Effector CD4-positive, alpha-beta T cell (primary cell): ENCODE results near the gene CRYBB1. TPM values are rescaled to one million over a fixed set of nuclear protein-coding genes. Genes with fewer than 3 reads are reported as not detected.

Experiments used
- DNase-seq: peaks from one replicate; pipeline ENCODE4 v3.0.0-alpha.2; 2020
- total RNA-seq: gene quantifications from one replicate; lab custom pipeline; 2026; lab: John Stamatoyannopoulos, UW

The CRYBB1 gene
- not detected for total RNA-seq

DNA sequence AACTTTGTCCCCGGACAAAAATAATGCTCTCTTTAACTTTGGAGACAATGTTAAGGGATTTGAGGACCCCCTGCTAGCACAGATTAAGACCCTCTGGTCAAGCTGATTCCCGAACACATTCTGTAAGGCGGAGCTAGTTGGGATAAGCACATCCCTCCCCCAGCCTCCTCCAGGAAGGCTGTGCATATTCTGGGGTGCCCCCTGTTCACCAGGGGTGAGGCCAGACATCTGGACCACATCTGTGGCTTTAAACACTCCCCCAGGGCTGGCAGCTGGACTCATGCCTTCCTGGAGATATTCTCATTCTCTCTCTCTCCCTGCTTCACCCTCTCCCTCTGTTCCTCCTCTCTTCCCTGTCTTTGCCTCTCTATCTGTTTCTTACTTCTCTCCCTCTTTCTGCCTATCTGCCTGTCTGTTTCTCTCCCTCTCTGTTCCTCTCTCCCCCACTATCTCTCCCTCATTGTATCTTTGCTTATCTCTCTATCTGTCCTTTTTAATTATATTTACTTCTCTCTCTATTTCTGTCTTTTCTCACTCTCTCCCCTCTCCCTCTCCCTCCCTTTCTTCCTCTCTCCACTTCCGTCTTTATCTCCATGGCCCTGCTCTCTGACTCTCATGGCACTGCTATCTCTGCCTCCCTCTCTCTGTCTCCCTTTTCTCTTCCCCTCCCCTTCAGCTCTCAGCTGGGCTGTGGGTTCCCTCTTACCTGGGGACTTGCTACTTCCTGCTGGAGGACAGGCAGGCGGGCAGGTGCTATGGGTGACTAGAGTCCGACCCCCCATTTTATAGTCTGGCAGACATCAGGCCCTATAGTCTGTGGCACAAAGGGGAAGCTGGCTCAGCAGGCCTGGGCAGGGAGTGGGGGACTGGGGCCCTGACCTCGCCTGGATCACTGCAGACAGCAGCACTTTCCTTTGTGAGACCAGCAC lies at the start of gene CRYBB1:
TSS of gene CRYBB1 (minus strand) at position 757 of the 929 bp plus-strand sequence. CDS start 1,708 bp downstream, outside the sequence.
- DNase-seq: no peak

DNA sequence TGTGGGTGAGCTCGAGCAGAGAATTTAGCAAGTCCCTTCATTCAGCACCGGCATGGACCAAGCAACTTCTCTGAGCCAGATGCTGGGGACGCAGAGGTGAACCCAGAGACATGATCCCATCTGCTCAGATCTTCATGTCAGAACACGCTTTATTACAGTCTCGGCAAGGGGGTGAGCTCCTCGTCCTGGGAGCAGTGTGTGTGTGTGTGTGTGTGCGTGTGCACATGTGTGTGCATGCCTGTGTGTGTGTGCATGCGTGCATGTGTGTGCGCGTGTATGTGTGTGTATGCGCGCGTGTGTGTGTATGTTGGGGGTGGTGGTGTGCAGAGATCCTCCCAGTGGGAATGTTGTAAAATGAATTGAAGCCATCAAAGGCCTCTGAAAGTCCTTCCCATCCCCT lies 49.3 kb upstream of the CRYBB1 start:
- no peak for DNase-seq

DNA sequence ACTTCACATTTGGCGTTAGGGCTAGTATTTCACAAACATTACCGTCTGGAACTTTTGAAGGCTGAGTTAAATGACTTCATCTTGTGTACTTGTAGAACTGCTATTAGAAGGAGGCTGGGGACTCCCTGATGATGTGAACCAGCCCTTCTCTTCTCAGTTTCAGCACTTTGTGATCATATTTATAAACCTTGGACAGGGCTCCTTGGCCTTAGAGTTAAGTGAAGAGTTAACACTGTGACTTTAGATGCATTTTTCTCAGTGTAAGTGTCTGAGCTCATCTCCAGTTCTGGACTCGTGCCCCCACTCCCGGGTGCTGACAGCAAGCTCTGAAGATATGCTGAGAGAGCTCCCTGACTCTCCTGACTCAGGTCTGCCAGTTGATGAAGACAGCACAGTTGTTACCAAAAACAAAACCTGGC lies 48.0 kb upstream of the CRYBB1 start:
- DNase-seq: no peak

DNA sequence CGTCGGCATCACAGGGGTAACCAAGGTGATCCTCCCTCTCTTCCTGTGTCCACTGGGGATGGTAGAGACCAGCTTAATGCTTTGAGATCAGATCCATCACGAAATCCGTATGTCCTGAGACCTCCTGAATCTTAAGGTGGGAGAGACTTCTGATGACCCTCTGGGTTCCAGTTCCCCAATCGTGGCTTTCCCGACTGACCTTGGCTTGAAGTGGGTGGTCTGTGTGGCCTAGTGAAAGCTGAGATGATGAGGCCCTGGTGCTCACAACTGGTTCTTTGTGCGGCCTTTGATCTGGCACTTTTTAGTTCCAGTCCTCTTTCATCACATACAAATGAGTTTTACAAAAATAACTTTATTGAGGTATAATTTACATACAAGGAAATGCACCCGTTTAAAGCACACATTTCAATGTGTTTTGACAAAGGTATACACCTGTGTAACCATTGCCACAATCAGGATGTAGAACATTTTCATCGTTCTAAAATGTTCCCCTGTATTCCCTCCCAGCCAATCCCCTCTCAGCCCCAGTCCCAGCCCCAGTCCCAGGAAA lies 45.6 kb upstream of the CRYBB1 start:
- no peak for DNase-seq

DNA sequence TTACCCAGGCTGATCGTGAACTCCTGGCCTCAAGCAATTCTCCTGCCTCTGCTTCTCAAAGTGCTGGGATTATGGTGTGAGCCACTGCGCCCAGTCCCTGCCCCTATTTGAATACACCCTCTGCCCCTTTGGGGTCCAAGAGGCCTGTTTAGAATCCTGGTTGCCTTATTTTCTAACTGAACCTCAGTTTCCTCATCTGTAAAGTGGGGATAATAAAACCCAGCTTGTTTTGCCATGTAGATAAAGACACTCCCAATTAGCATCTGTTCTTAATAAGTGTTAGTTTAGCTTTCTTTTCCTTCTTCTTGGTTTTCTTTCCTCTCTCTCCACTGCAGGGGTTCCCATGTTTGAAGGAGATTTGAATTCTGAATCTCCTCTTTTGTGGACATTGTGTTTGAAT lies 44.3 kb upstream of the CRYBB1 start:
- DNase-seq: no peak

DNA sequence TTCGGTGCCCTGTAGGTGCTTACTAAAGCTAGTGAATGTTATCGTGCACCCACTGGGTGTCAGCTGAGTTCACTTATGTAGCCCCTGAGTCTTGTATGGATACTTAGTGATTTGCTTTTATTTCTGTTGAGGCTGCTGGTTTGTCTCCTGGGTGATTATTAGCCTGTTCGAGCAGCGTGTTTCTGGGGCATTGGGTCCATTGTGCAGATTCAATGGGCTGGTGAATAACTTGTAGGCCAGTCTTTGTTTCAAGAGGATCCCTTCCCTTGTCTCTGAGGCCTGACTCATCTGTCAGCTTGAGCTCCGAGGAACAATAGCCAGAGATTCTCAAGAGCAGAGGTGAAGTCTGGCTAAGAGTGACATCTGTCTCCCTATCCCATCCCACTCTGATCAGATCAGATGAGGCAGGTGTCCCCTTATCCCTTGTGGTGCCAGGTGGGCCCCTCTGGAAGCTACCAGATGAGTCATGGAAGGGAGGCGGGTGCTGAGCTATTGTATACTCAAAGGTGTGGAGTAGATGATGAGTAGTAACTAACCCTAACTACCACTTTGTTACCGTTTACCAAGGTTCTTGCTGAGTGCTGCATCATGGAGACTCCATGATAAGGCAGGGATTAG lies 43.2 kb upstream of the CRYBB1 start:
- DNase-seq: no peak

DNA sequence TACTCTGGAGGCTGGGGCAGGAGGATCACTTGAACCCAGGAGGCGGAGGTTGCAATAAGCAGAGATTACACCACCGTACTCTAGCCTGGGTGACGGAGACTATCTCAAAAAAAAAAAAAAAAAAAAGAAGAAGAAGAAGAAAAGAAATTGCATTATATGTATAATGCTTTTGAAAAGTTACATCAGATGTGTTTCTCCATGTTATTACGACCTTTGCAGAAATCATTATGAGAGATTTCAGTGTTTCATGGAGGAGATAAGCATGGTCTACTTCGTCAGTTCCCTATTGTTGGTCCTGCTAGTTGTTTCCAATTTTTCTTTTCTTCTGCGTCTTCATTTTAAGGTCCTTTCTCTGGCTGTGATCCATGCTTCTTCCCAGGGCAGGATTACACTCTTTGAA lies 42.5 kb upstream of the CRYBB1 start:
- DNase-seq: no peak

DNA sequence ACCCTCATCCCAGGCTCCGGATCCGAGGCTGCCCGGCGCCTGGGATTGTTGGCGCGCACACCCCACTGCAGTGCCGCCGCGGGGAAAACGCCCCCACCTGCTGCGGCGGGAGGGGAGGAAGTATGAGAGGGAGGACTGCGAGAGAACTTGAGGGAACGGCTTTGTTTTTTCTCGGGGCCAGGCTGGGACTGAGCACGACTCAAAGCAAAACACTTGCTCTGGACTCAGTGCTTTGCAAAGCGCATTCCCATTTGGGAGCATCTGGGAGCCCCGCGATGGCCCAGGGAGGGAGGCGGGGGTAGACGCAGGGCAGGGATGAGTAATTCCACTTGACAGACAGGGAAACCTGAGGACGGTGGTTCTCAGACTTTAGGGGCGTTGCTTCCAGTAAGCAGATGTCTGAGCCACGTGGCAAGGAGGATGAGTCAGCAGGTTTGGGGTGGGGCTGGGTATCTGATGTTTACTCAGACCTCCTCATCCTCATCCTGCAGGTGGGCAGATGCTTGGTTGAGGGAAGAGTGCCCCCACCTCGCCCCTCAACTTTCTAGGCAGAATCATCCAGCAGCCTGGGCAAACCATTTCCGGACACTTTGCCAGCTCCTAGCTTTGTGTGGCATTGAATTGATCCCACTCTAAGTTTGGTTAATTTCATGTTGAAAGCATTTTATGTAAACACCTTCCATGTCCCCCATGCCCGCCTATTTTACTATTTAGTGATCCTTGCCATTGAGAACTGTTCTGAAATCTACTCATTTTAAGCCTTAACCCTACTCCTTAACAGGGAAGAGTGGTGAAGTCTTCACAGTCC lies 41.0 kb upstream of the CRYBB1 start:
- peak; percentile 68 for DNase-seq

DNA sequence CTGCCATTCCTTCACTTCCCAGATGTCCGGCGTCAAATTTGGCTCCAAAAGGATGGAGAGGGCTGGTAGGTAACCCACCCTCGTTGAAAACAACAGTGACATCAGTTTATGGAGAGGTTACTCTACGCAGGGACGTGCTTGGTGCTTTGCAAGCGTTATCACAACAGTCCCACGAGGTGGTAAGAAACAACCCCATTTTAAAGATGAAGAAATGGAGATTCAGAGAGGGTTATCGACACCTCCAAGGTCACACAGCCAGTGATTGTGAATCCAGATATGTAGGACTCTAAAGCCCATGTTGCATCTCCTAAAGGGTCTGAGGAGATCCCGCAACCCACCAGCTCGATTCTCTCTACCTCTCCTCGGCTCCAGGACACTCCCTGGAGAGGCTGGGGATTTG lies 40.3 kb upstream of the CRYBB1 start:
- no peak for DNase-seq

DNA sequence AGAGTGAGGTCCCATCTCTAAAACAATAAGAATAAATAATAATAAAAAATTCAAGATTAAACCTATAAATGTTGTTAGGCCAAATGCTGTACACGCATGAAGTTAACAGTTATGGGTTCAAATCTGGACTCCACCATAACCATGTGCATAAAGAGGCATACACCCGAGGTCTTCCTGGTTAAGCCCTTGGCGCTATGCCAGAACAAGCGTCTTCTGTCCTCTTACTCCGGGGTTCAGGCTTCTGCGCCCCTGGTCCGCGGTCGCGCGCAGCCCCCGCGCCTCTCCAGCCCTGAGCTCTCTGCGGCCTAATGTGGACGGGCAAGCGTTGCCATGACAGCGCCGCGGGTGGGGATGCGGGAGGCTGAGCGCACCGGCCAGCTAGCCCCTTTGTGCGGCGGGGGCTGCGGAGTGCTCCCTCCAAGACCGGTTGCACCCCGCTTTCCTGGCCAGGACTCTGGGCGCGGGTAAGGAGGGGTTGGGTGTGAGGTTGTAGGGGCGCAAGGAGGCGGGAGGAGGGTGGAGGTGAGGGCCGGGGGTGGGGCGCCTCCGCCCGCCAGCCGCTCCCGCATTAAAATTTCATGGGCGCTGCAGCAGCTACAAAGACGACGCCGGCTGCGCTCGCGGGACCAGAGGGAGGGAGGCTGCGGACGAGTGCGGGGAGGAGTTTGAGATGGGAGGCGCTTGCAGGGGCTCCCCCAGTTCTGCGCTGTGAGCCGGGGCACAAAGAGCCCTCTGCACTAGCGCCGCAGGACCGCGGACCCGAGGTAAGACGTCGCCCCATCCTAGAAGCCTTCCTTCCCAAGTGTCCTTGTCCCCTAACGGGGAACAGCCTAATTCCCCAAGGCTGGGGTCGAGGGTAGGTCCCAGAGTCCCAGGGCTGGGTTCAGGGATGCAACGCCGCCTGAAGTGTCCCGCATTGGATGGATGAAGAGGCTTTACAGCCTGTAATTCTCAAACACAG lies 39.3 kb upstream of the CRYBB1 start, which contains the start of gene MIAT:
TSS of gene MIAT (plus strand) at position 698 of the 961 bp plus-strand sequence.
- peak; percentile 61 for DNase-seq

DNA sequence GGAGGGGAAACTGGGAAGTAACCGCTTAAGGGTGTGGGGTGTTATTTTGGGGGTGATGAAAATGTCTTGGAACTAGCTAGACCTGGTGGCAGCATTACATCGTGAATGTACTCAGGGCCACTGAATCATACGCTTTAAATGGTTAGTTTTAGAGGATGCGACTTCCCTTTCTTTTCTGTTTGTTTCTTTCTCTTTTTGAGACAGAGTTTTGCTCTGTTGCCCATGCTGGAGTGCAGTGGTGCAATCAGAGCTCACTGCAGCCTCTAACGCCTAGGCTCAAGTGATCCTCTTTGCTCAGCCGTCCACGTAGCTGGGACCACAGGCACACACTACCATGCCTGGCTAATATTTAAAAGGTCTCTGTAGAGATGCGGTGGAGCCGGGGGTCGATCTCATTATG lies 34.0 kb upstream of the CRYBB1 start:
- DNase-seq: no peak

DNA sequence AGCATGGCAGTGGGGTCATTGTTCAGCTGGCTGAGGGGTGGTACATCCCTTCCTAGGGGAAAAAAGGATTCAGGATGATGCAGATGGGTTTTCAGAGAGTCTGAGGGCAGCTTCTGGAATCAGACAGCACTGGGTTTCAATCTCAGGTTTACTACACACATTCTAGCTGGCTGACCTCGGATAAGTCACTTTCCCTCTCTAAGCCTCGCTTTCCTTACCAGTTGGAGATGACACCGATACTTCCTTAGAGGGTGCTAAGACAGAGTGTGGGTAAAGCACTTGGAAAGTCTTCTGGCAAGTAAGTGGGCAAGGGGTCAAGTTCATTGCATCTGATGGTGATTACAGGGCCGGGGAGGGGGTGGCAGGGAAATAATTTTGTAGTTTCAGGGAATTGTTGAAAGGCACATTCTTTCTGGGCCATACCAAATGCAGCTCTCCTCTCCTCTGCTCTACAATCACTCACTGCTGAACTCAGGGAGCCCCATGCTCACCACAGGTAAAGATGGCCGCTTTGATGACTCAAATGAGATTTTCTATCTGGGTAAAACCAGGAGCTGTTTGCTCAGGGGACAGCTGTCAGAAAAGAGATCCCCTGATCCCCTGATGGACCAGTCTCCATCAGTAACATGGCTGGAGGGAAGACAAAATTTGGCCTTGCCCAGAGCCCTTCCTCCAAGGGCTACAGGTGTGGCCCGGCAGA lies 33.0 kb upstream of the CRYBB1 start:
- no peak for DNase-seq

DNA sequence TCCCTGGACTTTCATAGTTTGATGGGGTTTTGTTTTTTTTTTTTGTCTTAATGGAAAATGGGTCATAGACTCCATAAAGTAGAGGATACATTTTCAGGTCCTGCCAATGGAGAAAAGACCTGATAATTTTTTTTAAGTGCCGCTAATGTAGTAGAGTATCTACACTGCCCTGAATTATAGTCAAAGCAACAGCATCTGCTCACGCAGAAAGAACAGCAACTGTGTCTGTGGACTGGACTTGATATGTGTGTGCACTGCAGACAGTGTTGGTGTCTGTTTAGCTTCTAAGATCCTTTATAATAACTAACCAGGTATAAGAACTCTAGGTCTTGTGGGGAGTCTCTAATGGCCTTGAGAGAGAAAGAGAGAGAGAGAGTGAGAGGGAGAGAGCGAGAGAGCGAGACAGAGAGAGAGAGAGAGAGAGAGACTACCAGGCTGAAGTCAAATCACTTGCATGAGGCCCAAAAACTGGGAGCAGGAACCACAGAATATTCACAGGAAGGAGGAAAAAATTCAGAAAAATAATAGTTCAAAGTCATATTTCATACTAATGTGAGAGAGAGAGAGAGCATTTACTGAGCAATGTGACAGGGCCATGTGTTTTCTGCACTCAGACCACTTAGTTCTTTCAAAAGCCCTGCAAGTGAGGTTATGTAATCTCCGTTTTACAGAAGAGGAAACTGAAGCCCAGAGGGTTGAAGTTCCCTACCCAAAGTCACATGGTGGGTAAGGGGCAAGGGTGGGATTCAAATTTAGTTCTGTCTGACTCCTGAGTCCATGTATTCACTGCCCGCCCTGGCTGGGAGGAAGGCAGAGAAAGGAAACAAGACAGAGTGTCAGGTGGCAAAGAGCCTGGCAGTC lies 30.9 kb upstream of the CRYBB1 start:
- no peak for DNase-seq

DNA sequence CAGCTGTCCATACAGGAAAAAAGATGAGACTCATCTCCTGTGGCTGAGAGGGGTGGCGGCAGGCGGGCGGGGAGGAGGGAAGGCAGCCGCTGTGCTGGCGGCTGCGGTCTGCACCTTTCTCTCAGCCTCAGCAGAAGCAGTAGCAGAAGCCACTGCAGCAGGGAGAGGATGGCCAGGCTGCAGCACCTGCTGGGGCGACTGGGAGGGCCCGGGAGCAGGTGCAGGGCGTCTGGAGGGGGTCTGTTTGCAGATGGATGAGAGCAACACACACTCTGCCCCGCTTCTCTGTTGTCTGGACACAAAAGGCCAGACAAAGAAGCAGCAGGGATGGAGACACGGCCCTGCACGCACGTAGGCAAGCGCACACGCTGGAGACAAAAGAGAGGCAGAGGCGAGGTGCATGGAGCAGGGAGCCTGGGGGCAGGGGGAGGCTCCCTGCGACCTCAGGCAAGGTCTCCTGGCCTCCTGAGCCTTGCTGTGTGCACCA lies 30.2 kb upstream of the CRYBB1 start:
- peak; percentile 14 for DNase-seq

DNA sequence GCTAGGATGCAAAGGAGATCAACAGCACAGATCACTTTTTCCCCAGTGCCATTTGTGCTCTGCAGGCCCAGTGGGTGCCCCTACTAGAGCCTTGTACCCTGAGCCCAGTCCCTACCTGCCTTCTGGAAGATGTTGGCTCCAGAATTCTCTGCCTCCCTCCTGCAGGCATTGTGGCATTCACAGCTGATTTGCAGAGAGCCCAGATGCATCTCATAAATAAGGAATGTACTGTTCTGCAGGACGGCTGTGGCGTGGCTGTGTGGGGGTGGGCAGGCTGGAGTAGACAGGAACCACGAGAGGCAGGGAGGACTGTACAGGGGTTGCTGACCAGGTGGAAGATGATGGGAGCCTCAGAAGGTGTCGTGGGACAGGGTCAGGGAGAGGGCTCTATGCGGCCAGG lies 28.3 kb upstream of the CRYBB1 start:
- DNase-seq: no peak

DNA sequence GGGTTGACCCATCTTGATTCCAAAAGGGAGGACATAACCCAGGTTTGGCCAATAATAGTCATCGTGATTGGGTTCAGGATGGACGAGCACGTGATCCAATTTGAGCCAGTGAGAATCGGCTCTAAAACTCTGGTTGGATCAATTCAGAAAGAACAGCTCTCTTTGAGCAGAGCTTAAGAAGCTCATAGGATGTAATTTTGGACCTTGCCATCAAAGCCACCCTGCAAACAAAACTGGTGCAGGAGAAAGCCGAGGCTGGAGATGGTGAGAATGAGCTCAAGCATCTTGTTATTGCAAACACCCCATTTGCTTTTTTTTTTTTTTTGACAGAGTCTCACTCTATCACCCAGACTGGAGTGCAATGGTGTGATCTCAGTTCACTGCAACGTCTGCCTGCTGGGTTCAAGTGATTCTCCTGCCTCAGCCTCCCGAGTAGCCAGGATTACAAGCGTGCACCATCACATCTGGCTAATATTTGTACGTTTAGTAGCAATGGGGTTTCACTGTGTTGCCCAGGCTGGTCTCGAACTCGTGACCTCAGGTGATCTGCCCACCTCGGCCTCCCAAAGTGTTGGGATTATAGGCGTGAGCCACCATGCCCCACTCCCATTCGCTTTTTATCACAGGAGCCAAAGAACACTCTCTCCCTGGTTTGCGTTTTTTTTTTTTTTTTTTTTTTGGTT lies 25.7 kb upstream of the CRYBB1 start:
- DNase-seq: no peak

DNA sequence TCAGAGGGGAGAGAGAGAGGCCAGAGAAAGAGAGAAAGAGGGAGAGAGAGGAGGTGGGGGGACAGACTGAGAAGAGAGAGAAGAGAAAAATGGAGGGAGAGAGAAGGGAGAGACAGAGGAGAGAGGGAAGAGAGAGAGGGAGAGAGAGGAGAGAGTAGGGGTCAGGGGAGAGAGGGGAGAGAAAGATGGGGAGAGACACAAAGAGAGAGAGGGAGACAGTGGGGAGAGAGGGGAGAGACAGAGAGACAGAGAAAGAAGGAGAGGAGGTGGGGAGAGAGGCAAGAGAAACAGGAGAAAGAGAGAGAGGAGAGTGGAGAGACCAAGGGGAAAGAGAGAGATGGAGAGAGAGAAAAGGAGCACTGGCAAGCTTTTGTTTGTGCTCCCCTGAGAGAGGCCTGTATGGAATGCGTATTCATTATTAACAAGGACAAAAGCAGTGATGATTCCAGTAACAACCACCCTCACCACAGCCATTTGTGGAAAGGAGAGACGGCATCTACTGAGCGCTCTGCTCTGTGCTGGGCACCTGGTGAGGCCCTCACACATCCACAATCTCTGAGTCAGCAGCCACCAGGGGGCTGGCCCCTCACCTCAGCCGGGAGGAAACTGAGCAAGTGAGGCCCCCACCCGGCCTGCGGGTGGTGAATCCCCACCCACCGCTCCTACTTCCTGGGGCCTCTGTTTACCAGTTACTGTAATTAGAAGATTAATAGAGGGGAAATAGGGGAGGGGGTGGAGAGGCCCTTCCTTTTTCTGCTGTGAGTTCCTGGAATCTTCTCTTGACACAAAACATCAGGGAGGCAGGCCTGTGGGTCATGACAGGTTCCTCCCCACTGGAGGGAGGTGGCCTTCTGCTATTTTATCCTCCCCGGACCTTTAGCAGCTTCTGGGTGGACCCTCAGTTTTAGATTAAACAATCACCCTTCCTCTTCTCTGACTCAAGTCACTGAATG lies 24.9 kb upstream of the CRYBB1 start:
- peak; percentile 61 for DNase-seq

DNA sequence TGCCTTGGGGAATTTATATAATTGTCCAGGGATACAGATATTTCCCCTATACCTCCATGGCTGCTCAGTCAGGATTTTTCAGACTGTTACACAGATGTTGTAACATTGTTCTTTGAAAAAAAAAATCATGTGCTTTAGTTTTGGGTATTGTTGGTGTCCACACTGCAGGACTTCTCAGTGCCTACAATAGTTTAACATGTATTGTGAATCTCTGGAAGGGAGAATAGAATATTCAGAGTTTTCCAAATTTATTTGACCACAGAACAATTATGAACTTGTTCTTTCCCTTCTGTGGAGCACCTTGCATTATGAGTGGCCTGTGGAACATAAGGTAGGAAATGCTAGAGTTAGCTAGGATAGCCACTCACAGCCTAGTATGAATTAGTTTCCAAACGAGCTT lies 18.5 kb upstream of the CRYBB1 start:
- no peak for DNase-seq
